Measurements from ENCODE around the gene MICA. TPM values are rescaled to one million over a fixed set of nuclear protein-coding genes. Genes with fewer than 3 reads are reported as not detected.
"Not testable (repeated sequence)": the region's sequence is repeated elsewhere in the genome, so short reads cannot be mapped to it uniquely, and the experiment has no call there.

MICA gene
- total RNA-seq, 1 donor from 2014 or later = 9.9 TPM

DNA sequence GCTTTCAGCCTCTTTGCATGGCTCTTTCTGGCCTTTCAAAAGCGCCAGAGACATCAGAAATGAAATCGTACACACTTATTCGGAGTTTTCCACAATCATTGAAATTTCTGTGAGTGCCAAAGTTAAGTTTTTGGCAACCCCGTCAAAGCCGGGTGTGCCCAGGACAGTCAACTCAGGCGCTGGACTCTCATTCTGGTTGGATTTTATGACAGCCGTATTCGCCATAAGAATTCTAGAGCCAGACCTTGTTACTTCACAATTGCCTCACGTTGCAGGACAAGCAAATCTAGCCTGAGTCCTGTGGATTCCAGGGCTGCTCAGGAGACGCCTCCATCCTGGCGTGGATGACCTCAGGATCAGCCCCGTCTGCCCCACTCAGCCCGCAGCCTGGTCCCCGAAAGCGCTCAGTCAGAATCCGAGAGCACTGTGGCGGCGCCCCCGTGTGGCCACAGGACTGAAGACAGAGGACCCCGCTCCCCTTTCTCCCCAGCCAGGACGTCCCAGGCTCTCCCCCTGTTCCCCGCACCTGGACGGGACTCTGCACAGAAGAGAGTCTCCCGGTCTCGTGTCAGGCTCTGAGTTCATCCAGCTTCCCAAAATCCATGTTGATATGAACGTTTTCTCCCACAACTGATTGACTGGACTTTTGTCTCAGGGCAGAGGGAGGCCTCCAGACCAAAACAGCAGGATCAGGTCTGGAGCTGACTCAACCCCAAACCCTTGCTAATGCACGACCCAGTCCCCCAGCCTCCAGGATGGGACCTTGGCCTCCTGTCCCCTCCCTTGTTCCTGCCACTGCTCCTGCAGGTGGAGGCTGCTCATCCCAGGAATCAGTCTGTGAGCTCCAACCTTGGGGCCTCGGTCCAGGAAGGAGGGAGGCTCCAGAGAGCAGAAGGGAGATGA lies 38.2 kb downstream of the MICA start:
- peak overlapping the region; percentile 48 for H3K4me3 ChIP-seq
- peaks cover 8% of the 10 kb centered on the region for H3K4me1 ChIP-seq
- DNase-seq = peak; percentile 84
- H3K36me3 ChIP-seq = no peaks in the 10 kb centered on the region
- peaks cover 12% of the 10 kb centered on the region for H3K9me3 ChIP-seq (replicated peaks)
- no peak overlapping the region for H3K27ac ChIP-seq (replicated peaks)
- TF ChIP-seq CTCF (IDR thresholded peaks at IDR 0.05; ENCODE audit: borderline replicate concordance) = peak; percentile 89
- H3K27me3 ChIP-seq (ENCODE audit: low read depth) = peaks cover 19% of the 10 kb centered on the region
- intact Hi-C loops (cut with micrococcal nuclease) = loop anchor here (2.0 kb wide), 1 partner anchor 45 kb away; no protein-coding TSS in a partner anchor

DNA sequence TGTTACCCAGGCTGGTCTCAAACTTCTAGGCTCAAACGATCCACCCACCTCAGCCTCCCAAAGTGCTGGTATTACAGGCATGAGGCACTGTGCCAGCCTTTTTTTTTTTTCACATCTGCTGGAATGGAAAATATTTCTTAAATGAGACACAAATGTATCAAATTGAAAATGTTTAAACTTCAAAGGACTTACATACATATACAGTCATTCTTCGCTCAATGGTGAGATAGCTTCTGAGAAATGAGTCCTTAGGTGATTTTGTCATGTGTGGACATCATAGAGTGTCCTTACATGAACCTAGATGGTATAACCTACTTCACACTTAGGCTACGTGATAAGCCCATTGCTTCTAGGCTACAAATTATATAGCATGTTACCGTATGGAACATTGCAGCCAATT lies 43.1 kb downstream of the MICA start:
- intact Hi-C loops (cut with micrococcal nuclease) = no loop called here
- Histone ChIP-seq H3K4me3 (no peak overlapping the region), H3K36me3 (no peaks in the 10 kb centered on the region), H3K9me3 (replicated peaks) (no peaks in the 10 kb centered on the region), H3K27me3 (ENCODE audit: low read depth) (peaks cover 3% of the 10 kb centered on the region), H3K4me1 (peaks cover 4% of the 10 kb centered on the region), H3K27ac (replicated peaks) (no peak overlapping the region)
- TF ChIP-seq CTCF (IDR thresholded peaks at IDR 0.05; ENCODE audit: borderline replicate concordance) = no peak
- no peak for DNase-seq

GRCh38 chr6:31446999-31447789 lies 43.8 kb downstream of the MICA start:
- DNase-seq; H3K4me1 ChIP-seq; H3K36me3 ChIP-seq; H3K27ac ChIP-seq (replicated peaks); H3K9me3 ChIP-seq (replicated peaks); H3K4me3 ChIP-seq; intact Hi-C loops (cut with micrococcal nuclease); H3K27me3 ChIP-seq (ENCODE audit: low read depth): not testable (repeated sequence)

DNA sequence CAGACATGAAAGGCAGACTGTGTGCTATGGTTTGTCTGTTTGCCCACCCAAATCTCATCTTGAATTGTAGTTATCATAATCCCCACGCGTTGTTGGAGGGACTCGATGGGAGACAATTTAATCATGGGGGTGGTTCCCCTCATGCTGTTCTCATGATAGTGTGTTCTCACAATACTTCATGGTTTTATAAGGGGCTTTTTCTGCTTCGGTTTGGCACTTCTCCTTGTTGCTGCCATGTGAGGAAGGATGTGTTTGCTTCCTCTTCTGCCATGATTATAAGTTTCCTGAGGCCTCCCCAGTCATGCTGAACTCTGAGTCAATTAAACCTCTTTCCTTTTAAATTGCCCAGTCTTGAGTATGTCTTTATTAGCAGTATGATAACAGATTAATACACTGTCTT lies 47.4 kb downstream of the MICA start:
- no peak for TF ChIP-seq CTCF (IDR thresholded peaks at IDR 0.05; ENCODE audit: borderline replicate concordance)
- Histone ChIP-seq H3K4me1 (no peaks in the 10 kb centered on the region), H3K36me3 (no peaks in the 10 kb centered on the region), H3K27me3 (ENCODE audit: low read depth) (no peaks in the 10 kb centered on the region), H3K9me3 (replicated peaks) (peaks cover 15% of the 10 kb centered on the region), H3K4me3 (no peak overlapping the region), H3K27ac (replicated peaks) (no peak overlapping the region)
- no peak for DNase-seq
- intact Hi-C loops (cut with micrococcal nuclease) = no loop called here

- TF ChIP-seq CTCF (IDR thresholded peaks at IDR 0.05; ENCODE audit: borderline replicate concordance) = no peak
- Histone ChIP-seq H3K4me3 (no peak overlapping the region), H3K27ac (replicated peaks) (no peak overlapping the region), H3K4me1 (no peaks in the 10 kb centered on the region), H3K27me3 (ENCODE audit: low read depth) (no peaks in the 10 kb centered on the region), H3K9me3 (replicated peaks) (peaks cover 15% of the 10 kb centered on the region), H3K36me3 (no peaks in the 10 kb centered on the region)
- no peak for DNase-seq
- intact Hi-C loops (cut with micrococcal nuclease) = no loop called here
Observed at GRCh38 chr6:31452859-31453258, 49.5 kb downstream of the MICA start.
